ENCODE results near the gene SHCBP1.

Gene SHCBP1

DNA sequence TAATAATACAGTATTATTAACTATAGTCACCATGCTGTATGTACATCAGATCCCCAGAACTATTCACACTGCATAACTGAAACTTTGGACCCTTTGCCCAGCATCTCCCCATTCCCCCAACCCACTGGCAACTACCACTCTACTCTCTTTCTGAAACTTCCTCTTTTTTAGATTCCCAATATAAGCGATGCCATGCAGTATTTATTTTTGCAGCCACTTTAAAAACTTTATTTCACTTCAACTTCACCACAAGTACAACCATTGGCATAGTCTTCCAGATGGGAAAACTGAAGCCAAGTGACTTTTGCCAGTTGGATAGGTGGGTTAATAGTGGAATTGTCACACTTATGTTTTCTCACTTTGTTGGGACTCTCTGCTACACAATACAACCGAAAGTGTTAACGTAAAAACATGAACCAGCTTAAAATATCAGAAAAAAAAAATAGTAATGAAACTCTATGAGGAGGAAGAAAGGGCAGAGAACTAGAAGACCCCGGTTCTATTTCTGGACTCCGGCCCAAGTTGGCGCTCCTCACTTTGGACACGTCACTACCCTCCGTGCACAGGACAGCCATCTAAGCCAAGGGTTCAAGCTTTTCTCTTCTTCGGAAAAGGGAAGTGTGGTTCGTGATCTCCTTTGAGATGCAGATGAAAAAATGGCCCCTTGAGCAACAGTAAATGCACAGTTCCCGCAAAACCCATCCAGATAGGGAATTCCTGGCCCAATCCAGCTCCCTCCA lies 743 bp downstream of the SHCBP1 start:
- no peak for DNase-seq (ENCODE audit: low read depth in 1 of 2, low spot score in 1 of 2)

DNA sequence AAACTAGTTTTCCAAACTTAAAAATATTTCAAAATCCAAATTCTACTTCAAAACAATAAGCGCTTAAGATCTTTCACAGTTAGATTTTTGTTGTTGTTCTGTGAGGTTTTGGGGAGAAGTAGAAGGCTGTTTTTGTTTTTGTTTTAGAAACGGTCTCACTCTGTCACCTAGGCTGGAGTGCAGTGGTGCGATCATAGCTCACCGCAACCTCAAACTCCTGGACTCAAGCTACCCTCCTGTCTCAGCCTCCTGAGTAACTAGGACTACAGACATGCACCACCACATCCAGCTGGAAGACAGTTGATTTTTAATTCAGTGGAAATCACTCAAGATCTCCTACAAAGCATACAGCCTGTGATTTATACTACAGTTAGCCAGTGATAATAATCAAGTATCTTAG lies 2.7 kb downstream of the SHCBP1 start:
- no peak for DNase-seq (ENCODE audit: low read depth in 1 of 2, low spot score in 1 of 2)

DNA sequence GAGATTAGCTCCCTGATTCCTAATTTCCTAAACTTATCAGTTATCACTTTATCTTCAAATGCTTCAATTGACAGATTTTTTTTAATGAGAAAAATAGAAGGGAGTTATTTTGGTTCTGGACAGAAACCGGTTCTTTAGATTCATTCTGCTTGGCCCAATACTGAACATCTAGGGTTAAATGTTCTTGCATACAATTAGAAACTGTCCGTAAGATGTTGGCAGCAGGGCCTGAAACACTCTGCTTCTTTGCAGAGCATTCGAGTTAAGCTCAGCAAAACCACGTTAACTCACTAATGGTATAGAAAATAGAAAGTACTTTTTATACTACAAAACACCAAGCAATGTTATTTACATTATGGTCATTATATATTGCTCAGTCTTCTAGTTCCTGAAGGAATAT lies 7.2 kb downstream of the SHCBP1 start:
- no peak for DNase-seq (ENCODE audit: low read depth in 1 of 2, low spot score in 1 of 2)

DNA sequence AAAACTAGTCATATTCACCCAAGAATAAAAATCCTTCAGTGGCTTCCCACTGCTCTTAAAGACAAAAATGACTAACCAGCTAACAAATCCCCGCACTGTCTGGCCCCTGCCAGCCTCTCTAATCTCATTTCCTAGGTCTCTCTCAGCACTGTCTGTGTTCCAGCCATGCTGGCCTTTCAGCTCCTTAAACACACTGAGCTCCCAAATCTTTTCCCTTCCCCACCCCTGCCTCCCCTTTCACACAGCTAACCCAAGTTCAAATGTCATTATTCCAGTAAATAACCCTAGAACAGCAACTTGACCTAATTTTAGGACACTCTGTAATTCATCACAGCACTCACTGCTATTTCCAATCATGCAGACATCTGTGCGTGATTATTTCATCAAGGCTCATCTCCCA lies 7.8 kb downstream of the SHCBP1 start:
- DNase-seq (ENCODE audit: low read depth in 1 of 2, low spot score in 1 of 2): no peak

DNA sequence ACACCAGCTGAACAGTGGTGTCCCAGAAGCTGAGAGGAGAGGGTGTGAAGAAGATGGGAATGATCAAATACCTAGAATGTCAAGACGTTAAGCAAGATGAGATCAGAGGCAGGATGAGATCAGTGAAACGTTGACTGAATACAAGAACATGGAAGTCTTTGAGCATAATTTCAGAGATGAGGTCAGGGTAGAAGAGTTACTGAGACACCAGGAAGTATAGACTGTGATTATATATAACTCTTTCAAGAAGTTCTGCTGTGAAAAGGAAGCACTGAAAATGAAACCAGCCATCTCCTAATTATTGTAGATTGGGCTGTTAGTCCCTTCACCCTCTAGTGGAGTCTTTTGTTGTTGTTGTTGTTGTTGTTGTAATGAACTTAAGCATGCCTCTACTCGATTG lies 9.1 kb downstream of the SHCBP1 start:
- DNase-seq (ENCODE audit: low read depth in 1 of 2, low spot score in 1 of 2): no peak

DNA sequence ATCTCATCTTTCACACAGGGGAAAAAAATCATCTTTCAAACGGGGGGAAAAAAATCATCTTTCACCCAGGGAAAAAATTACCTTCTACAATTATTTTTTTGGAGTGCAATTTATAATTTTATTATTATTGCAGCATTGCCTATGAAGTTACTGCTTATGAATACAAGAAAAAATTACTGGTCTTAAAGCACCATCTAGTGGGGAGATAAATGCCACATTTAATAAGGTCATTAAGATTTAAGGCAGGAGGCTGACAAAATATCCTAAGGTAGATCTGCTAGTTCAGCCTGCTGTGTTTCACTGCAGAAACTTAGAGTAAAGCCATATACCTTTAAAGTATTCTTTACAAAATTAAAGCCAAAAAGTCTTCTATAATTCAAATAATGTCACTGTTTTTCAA lies 13.7 kb downstream of the SHCBP1 start:
- no peak for DNase-seq (ENCODE audit: low read depth in 1 of 2, low spot score in 1 of 2)

DNA sequence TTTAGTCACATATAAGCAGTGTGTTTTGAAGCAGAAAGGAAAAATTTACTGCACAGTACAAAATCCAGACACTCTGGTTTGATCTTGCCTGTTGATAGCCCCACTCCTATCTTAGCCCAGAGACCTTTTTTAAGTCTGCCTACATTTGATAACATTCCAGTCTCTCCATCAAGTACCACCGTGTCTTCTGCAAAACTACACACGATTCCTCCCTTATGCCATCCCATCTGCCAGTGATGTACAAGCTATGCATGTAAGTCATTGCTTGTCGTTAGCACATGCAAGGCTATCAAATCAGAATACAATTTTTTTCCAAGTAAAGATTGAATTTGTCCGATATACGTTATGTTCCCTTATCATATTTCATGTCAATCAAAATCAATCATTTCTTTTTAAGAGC lies 14.9 kb downstream of the SHCBP1 start:
- DNase-seq (ENCODE audit: low read depth in 1 of 2, low spot score in 1 of 2): no peak

DNA sequence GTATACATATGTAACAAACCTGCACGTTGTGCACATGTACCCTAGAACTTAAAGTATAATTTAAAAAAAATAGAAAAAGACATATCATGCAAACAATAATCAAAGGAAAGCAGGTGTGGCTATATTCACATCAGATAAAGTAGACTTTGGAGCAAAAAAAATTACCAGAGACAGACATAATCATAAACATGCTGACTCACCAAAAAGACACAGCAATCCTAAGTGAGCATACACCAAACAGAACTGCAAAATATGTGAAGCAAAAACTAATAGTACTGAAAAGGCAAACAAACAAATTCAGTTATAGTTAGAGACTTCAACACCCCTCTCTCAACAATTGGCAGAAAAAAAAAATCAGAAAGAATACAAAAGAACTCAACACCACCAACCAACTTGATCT lies 29.9 kb downstream of the SHCBP1 start:
- DNase-seq (ENCODE audit: low read depth in 1 of 2, low spot score in 1 of 2): no peak

DNA sequence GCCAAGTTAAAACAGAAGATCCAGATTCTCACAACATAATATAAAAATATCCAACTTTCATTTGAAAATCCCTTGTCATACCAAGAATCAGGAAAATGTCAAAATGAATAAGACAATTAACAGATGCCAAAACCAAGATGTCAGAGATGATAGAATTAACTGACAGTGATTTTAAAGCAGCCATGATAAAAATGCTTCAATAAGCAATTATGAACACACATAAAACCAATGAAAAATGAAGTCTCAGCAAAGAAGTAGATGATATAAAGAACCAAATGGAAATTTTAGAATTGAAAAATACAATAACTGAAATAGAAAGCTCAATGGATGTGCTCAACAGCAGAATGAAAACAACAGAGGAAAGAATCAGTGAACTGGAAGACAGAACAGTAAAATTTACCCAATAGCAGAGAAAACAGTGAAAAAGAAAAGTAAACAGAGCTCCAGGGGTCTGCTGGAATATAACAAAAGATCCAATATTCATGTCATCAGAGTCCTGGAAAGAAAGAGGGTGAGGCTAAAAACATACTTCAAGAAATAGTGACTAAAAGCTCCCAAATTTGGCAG lies 35.1 kb downstream of the SHCBP1 start:
- DNase-seq (ENCODE audit: low read depth in 1 of 2, low spot score in 1 of 2): no peak

DNA sequence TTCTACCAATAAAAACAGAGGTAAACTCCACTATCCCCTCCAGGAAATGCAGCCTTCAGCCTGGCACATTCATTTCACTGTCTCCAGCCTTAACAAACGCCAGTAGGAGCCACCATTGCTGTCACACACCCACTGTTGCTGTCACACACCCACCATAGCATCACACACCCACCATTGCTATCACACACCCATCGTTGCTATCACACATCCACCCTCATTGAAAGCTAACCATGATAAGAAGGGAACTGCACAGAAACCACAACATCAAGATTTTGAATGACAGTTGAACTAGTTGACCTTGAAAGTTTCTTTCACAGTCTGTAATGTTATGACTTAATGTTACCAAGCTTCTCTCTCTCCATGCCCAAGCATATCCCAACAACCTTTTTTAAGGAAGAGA lies 38.1 kb downstream of the SHCBP1 start:
- no peak for DNase-seq (ENCODE audit: low read depth in 1 of 2, low spot score in 1 of 2)

DNA sequence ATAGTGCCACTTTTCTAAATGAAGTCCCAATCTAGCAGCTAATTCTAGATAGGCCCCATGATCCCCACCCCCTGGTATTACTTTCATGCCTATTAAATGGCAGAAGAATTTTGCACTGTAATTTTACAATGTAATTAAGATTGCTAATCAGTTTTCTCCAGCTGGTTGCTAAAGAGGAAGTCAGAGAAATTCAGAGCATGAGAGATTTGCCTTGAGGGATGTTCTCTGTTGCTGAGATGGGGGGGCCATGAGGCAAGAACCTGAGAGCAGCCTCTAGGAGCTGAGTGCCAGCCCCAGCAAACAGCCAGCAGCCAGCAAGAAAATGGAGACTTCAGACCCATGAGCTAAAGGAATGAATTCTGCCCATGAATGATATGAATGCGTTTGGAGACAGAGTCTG lies 38.9 kb downstream of the SHCBP1 start:
- DNase-seq (ENCODE audit: low read depth in 1 of 2, low spot score in 1 of 2): no peak

DNA sequence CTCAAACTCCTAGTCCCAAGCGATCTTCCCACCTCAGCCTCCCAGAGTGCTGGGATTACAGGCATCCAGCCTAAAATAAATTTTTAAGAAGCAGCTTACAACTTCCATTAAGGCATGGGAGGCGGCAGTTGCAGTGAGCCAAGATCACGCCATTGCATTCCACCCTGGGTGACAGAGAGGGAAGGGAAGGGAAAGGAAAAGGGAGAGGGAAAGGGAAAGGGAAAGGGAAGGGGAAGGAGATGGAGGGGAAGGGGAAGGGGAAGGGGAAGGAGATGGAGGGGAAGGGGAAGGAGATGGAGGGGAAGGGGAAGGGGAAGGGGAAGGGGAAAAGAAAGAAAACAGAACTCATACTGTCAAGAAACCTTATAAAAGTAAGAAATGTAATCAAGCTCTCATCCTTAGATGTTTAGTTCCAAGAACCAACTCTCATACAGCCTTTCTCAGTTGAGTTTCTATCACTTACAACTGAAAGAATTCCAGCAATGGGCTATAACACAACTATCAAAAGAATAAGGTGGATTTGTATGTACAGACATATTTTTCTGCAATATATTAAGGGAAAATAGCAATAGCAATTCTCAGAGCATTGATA lies 43.1 kb downstream of the SHCBP1 start:
- no peak for DNase-seq (ENCODE audit: low read depth in 1 of 2, low spot score in 1 of 2)

DNA sequence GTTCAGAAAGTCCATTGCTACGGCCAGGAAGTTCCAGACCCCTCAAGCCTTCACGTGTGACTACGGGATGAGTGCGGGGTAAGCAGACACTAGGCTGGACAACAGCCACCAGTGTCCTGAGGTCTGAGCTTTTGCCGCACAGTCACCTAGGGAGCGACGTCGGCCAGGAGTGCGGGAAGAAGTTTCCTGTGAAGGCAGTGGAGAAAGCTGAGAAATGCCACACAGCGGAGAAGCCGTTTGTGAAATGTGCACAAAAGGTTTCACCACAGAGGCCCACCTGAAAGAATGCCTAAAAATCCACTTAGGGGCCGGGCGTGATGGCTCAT lies 47.4 kb downstream of the SHCBP1 start:
- DNase-seq (ENCODE audit: low read depth in 1 of 2, low spot score in 1 of 2): no peak

DNA sequence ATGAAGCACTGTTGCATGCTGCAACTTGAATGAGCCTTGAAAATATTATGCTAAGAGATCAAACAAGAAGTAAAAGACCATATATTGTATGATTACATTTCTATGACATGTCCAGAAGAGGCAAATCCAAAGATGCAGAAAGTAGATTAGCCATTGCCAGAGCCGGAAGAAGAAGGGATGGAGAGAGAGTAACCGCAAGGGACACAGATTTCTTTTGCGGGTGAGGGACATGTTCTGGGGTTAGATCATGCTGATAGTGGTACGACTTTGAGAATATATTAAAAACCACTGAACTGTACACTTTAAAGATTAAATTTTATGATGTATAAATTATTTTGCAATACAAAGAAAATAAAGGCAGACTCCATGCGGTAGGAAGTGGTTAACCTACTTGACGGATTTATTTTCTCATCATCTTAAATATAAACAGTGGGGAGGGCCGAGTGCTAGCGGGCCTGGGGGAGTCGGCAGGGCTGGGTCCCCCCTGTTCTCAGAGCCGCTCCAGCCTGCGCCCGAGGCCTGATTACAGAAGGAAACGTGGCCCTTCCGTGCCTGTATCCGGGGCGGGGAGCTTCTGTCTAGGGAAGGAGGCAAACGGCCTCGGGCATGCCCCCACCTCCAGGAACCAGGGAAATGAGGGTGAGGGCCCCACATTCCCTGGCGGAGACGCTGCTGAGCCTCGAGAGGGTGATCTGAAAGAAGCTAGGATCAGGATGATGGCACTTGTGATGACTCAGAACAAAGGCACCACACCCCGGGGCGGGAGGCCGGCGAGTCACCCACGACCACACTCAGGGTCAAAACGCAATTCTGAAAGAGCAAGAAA lies 48.0 kb downstream of the SHCBP1 start:
- no peak for DNase-seq (ENCODE audit: low read depth in 1 of 2, low spot score in 1 of 2)

DNA sequence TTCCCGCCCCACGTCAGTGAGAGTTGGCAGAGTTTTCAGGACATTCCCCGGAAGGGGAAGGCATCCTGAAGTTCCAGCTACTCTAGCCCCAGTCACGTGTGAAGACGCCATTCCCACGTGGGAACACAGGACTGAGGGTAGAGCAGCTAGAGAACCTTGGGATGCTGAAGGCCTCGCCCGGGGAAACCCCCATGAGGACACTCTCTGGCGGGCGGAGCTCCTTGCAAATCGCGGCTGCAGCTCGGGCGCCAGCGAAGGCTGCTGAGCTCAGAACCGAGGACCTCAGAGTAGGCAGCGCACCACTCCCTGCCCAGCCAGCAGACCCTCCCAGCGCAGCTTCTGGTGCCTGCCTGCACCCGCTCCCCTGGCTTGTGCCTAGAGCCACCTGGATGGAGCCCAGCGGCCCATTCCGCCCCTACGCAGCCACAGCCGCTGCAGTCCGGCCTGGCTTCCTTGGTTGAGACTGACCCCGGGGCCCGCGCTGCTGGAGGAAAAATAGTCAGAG lies 51.9 kb downstream of the SHCBP1 start:
- no peak for DNase-seq (ENCODE audit: low read depth in 1 of 2, low spot score in 1 of 2)

DNA sequence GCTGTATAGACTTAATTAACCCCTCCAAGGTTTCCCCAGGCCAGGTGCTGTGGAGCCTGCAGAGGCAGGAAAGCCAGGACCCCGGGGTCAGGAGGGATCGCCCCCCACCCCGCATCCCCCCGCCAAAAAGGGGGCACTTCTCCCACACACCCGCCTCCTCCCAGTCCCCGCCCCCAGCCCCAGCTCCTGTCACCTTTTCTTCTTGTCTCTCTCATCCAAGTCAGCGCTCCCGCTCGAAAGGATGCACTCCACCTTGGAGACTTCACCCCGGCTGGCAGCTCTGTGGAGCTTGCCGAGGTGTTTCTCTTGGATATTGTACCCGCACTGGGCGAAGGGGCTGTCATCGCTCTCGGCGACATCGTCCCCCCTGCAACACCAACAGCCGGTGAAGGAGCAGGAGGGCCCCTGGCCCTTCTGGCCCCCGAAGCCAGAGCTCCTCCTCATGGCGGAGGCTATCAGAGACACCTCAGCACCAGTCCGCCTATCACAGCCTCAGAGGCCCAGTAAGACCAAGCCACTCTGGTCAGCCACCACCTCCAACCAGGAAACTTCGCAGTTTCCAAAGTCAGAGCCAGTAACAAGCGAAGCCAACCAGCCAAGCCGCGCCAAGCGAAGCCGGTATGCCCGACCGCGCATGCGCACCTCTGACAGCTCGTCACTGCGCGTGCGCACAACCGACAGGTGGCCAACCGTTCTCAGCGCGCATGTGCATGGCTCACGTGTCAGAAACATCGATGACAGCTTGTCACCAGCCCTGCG lies 52.5 kb downstream of the SHCBP1 start:
- no peak for DNase-seq (ENCODE audit: low read depth in 1 of 2, low spot score in 1 of 2)

DNA sequence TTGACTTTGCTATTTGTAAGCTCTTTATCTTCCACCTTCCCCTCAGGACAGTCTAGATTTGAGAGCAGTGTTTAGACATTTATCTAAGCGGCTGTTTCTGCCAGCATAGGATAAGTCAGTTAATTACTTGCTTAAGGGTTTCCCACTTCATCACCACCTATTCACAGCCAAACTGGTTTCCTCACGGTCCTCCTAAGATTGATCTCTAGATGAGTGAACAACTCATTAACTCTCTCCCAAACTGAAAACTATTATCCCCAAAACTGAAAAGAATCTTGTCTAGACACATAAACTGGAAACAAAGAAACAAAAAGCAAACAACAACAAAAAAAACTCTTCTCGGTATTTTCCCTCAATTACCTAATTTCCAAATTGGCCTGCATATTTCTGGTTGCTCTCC lies 58.2 kb downstream of the SHCBP1 start:
- no peak for DNase-seq (ENCODE audit: low read depth in 1 of 2, low spot score in 1 of 2)

DNA sequence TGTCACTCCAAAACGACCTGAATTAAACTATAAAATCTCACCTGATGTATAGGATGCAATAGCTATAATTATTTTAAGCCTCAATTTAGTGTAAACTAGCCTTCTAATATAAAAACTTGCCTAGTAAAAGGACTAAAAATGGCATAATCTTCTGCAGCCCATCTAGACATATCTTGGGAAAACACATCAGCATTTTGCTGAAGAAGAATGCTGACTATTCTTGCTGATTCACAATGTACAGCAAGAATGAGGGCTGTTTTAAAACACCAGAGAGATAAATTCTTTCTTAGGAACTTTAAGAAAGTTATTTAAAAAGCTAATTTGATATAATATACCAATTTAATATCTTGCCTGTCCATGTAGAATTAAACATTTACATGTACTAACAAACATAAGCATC lies 63.2 kb downstream of the SHCBP1 start:
- no peak for DNase-seq (ENCODE audit: low read depth in 1 of 2, low spot score in 1 of 2)

DNA sequence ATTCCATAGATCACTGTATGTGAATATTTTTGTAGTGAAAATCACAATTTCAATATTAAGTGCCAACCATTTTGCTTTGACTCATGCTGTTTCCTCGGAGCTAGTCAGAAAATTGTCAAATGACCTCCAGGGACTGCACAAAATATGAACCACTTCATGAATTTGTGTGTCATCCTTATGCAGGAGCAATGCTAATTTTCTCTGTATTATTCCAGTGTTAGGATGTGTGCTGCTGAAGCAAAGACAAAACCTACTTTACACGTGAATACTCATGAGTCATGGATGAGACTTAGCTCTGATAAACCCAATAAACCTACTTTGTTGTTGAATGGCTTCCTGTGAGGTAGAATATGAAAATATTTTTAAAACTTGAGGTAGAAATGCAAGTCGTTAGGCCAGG lies 65.2 kb downstream of the SHCBP1 start:
- no peak for DNase-seq (ENCODE audit: low read depth in 1 of 2, low spot score in 1 of 2)

DNA sequence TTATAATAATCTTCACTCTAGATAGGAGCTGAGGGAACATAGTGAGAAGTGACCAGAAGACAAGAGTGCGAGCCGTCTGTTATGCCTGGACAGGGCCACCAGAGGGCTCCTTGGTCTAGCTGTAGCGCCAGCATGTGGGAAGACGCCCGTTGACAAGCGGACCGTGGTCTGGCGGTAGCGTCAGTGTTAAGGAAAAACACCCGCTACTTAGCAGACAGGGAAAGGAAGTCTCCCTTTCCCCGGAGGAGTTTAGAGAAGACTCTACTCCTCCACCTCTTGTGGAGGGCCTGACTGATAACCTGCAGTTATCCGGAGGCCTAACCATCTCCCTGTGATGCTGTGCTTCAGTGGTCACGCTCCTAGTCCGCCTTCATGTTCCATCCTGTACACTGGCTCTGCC lies 66.7 kb downstream of the SHCBP1 start:
- peak in 1 of 2 donors; percentile 24 for DNase-seq (ENCODE audit: low read depth in 1 of 2, low spot score in 1 of 2)

DNA sequence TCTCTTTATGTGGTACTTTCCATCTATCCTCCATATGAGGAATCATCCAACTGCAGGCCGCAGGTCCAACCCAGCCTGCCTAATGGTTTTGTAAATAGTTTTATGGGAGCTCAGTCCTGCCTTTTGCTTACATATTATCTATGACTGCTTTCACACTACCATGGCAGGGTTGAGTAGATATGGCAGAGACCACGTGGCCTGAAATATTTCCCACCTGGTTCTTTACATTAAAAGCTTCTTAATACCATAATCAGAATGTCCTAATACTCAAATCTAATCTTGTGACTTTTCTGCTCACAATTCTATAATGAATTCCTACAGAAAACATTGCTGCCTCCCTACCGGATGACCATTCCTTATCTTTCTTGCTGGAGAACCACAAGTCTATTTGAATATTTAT lies 71.7 kb downstream of the SHCBP1 start:
- no peak for DNase-seq (ENCODE audit: low read depth in 1 of 2, low spot score in 1 of 2)

Data from stimulated activated CD4-positive, alpha-beta T cell treated with anti-CD3 and anti-CD28 coated beads, Interleukin-15, amount 100 ng/mL, for 1 hour (primary cell).